ENCODE data around the gene CNOT6.

The CNOT6 gene

DNA sequence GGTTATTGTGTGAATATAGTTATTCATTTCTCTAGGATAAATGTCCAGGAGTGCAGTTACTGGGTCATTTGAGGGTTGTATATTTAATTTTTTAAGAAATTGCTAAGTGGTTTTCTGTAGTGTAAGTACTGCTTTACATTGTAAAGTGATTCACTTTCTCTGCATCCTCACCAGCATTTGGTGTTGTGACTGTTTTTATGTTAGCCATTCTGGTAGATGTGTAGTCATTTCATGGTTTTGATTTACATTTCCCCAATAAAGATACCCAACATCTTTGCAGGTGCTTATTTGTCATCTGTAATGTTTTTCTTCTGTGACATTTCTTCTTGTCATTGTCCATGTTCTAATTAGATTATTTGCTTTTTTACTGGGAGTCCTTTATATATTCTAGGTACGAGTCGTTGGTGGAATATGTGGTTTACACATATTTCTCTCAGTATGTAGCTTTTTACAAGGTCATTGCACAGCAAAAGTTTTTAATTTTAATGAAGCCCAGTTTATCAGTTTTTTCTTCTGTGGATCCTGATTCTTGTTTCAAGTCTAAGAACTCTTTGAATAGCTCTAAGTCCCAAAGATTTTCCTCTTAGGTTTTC is 63.1 kb downstream of the CNOT6 start:
- Histone ChIP-seq H3K4me1 (ENCODE audit: low read depth, poor library complexity, severe bottlenecking) (no peaks in the 10 kb centered on the region), H3K9ac (no peak overlapping the region), H3K79me2 (ENCODE audit: insufficient read depth, low read depth) (no peaks in the 10 kb centered on the region; the same call in 1 of the 2 replicates), H3K36me3 (ENCODE audit: insufficient read depth) (no peaks in the 10 kb centered on the region), H3K4me2 (no peak overlapping the region), H2AFZ (ENCODE audit: low read depth) (no peak overlapping the region), H3K4me3 (IDR thresholded peaks at IDR 0.05; ENCODE audit: insufficient read depth, low read depth, low read length) (no peak overlapping the region), H4K20me1 (ENCODE audit: insufficient read depth) (no peaks in the 10 kb centered on the region), H3K27ac (no peak overlapping the region), H3K27me3 (ENCODE audit: insufficient read depth, low read depth) (no peaks in the 10 kb centered on the region)
- TF ChIP-seq, protein P1, sequence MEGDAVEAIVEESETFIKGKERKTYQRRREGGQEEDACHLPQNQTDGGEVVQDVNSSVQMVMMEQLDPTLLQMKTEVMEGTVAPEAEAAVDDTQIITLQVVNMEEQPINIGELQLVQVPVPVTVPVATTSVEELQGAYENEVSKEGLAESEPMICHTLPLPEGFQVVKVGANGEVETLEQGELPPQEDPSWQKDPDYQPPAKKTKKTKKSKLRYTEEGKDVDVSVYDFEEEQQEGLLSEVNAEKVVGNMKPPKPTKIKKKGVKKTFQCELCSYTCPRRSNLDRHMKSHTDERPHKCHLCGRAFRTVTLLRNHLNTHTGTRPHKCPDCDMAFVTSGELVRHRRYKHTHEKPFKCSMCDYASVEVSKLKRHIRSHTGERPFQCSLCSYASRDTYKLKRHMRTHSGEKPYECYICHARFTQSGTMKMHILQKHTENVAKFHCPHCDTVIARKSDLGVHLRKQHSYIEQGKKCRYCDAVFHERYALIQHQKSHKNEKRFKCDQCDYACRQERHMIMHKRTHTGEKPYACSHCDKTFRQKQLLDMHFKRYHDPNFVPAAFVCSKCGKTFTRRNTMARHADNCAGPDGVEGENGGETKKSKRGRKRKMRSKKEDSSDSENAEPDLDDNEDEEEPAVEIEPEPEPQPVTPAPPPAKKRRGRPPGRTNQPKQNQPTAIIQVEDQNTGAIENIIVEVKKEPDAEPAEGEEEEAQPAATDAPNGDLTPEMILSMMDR (conservative IDR thresholded peaks at IDR 0.05; ENCODE audit: low read depth, low read length) = no peak

DNA sequence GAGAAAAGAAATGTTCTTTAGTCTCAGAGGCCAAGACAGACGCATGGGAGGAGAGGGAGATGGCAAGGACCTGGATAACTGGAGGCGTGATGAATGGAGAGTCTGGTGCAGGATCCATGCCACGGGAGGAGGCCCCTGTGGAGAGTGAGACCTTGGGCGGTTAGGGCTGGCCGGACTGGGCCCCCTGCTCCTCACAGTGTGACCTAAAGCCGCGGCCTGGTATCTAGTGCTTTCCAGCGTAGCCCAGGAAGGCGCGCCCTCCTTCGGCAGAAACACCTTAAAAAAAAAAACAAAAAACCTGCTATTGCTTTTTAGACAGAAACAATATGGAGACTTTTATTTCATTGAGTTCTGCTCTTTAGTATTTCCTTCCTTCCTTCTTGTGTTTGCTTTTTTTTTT is 64.1 kb downstream of the CNOT6 start:
- Histone ChIP-seq H4K20me1 (ENCODE audit: insufficient read depth) (no peaks in the 10 kb centered on the region), H3K79me2 (ENCODE audit: insufficient read depth, low read depth) (no peaks in the 10 kb centered on the region; the same call in 1 of the 2 replicates), H3K27me3 (ENCODE audit: insufficient read depth, low read depth) (no peaks in the 10 kb centered on the region), H3K9ac (no peak overlapping the region), H3K4me2 (no peak overlapping the region), H3K4me1 (ENCODE audit: low read depth, poor library complexity, severe bottlenecking) (no peaks in the 10 kb centered on the region), H3K4me3 (IDR thresholded peaks at IDR 0.05; ENCODE audit: insufficient read depth, low read depth, low read length) (no peak overlapping the region), H3K36me3 (ENCODE audit: insufficient read depth) (no peaks in the 10 kb centered on the region), H2AFZ (ENCODE audit: low read depth) (no peak overlapping the region), H3K27ac (no peak overlapping the region)
- TF ChIP-seq, protein P1 (conservative IDR thresholded peaks at IDR 0.05; ENCODE audit: low read depth, low read length) = no peak

DNA sequence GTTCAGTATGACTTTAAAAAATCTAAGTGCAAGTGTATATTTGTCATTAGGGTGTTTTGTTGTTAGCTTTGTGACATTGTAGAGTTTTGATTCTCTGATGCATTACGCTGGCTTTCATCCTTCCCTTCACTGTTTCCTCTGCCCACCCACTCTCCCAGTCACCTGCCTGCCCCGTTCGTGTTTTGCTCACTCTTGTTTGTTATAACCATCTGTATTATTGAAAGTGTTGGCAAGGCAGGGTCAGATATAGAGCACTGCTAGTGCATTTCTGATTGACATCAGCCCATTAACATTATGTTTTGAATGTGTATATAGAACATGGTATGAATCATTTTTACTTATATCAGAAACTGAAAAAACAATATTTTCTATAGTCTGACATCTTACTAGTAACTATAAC is 69.8 kb downstream of the CNOT6 start:
- TF ChIP-seq, protein P1 (conservative IDR thresholded peaks at IDR 0.05; ENCODE audit: low read depth, low read length) = no peak
- Histone ChIP-seq H4K20me1 (ENCODE audit: insufficient read depth) (no peaks in the 10 kb centered on the region), H3K4me1 (ENCODE audit: low read depth, poor library complexity, severe bottlenecking) (no peaks in the 10 kb centered on the region), H3K79me2 (ENCODE audit: insufficient read depth, low read depth) (no peaks in the 10 kb centered on the region; the same call in 1 of the 2 replicates), H3K27ac (no peak overlapping the region), H3K9ac (no peak overlapping the region), H3K4me3 (IDR thresholded peaks at IDR 0.05; ENCODE audit: insufficient read depth, low read depth, low read length) (no peak overlapping the region), H3K27me3 (ENCODE audit: insufficient read depth, low read depth) (no peaks in the 10 kb centered on the region), H2AFZ (ENCODE audit: low read depth) (no peak overlapping the region), H3K4me2 (no peak overlapping the region), H3K36me3 (ENCODE audit: insufficient read depth) (no peaks in the 10 kb centered on the region)

DNA sequence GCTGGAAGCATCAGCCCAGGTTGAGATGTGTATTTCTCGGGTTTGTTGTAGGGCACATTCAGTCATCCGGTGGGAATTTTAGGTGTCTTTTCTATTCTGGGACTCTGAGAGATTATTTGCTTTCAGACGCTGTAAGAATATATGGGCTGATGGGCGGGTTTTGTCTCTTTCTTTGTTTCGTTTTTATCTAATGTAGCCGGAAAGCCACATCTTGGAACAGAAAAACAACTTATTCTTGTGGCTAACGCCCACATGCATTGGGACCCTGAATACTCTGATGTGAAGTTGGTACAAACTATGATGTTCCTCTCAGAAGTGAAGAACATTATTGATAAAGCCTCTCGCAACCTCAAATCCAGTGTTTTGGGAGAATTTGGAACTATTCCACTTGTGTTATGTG is 74.7 kb downstream of the CNOT6 start:
- H3K4me2 ChIP-seq = no peak overlapping the region
- no peaks in the 10 kb centered on the region for H3K79me2 ChIP-seq (ENCODE audit: insufficient read depth, low read depth)
- H3K9ac ChIP-seq = no peak overlapping the region
- H3K27ac ChIP-seq = no peak overlapping the region
- H4K20me1 ChIP-seq (ENCODE audit: insufficient read depth) = no peaks in the 10 kb centered on the region
- TF ChIP-seq, protein P1 (conservative IDR thresholded peaks at IDR 0.05; ENCODE audit: low read depth, low read length) = no peak
- H3K36me3 ChIP-seq (ENCODE audit: insufficient read depth) = no peaks in the 10 kb centered on the region
- no peak overlapping the region for H2AFZ ChIP-seq (ENCODE audit: low read depth)
- no peak overlapping the region for H3K4me3 ChIP-seq (IDR thresholded peaks at IDR 0.05; ENCODE audit: insufficient read depth, low read depth, low read length)
- H3K27me3 ChIP-seq (ENCODE audit: insufficient read depth, low read depth) = no peaks in the 10 kb centered on the region
- H3K4me1 ChIP-seq (ENCODE audit: low read depth, poor library complexity, severe bottlenecking) = no peaks in the 10 kb centered on the region

Measured in KMS-11 (cell line).